Measurements from ENCODE around the gene NSL1.
"Not testable (repeated sequence)": the region's sequence is repeated elsewhere in the genome, so short reads cannot be mapped to it uniquely, and the experiment has no call there.

- not testable (repeated sequence) for TF ChIP-seq CTCF, EP300, POLR2A (IDR thresholded peaks at IDR 0.05)
Observed at GRCh38 chr1:212711974-212712373, 79.6 kb downstream of the NSL1 start.

Data from stomach (tissue), 4 donors.